T-helper 17 cell (primary cell): ENCODE measurements around the gene L1CAM. TPM values are rescaled to one million over a fixed set of nuclear protein-coding genes. Genes with fewer than 3 reads are reported as not detected.
A peak's percentile ranks its signal among the peaks of the same experiment; 100 is the strongest.

Source experiments
- ATAC-seq: fragments of 150-1000 bp; cut with Tn5 transposase; 2 replicates; pipeline ENCODE4 v1.10.0; 2021; ENCODE audit warnings: mild to moderate bottlenecking, moderate library complexity
- DNase-seq, 3 donors: peaks; one replicate each; pipeline versions ENCODE4 v3.0.0 to v3.0.0-alpha.2; 2020 to 2021
- H3K9me3 ChIP-seq: one replicate; pipeline ENCODE4 v1.7.0; 2013; ENCODE audit warnings: low read length, mild to moderate bottlenecking; ENCODE audit not compliant: control insufficient read depth, poor library complexity, severe bottlenecking
- H3K27ac Mint-ChIP-seq: one replicate; pipeline ENCODE4 v1.8.0; 2022; ENCODE audit warnings: mild to moderate bottlenecking, moderate library complexity, mixed read lengths
- H3K27me3 Mint-ChIP-seq: one replicate; pipeline ENCODE4 v1.8.0; 2022; ENCODE audit warnings: mixed read lengths
- H3K36me3 Mint-ChIP-seq: one replicate; pipeline ENCODE4 v1.8.0; 2022; ENCODE audit warnings: low read depth, mixed read lengths
- H3K4me1 Mint-ChIP-seq: one replicate; pipeline ENCODE4 v1.8.0; 2022; ENCODE audit warnings: mild to moderate bottlenecking, mixed read lengths
- H3K4me3 Mint-ChIP-seq: one replicate; pipeline ENCODE4 v1.8.0; 2022; ENCODE audit warnings: mild to moderate bottlenecking, moderate library complexity, mixed read lengths
- total RNA-seq, 4 donors: library from RNA in 2 of 4; stranded (reverse) in 2 of 4; gene quantifications; one replicate each; pipeline ENCODE4 v1.2.3 and lab custom pipeline; 2022 to 2026

The L1CAM gene
- total RNA-seq, 2 donors from 2014 or later: 2.3 to 3.9 TPM

- Mint-ChIP-seq H3K4me1 (peaks cover 25% of the 10 kb centered on the region), H3K36me3 (peaks cover 2% of the 10 kb centered on the region), H3K27ac (no peak overlapping the region), H3K27me3 (no peaks in the 10 kb centered on the region), H3K4me3 (no peak overlapping the region)
- no peaks in the 10 kb centered on the region for H3K9me3 ChIP-seq
- no peak for ATAC-seq
- DNase-seq: no peak
Observed at GRCh38 chrX:153814591-153815315, 71.2 kb downstream of the L1CAM start.

- no peak for ATAC-seq
- H3K36me3 Mint-ChIP-seq: peaks cover 2% of the 10 kb centered on the region
- no peaks in the 10 kb centered on the region for H3K27me3 Mint-ChIP-seq
- peak overlapping the region; percentile 57 for H3K27ac Mint-ChIP-seq
- DNase-seq: no peak
- peaks cover 20% of the 10 kb centered on the region for H3K4me1 Mint-ChIP-seq
- H3K4me3 Mint-ChIP-seq: no peak overlapping the region
- no peaks in the 10 kb centered on the region for H3K9me3 ChIP-seq
Observed at GRCh38 chrX:153813161-153813560, 72.8 kb downstream of the L1CAM start.

GRCh38 chrX:153812220-153812619, 73.8 kb downstream of the L1CAM start:
- no peak for ATAC-seq
- H3K9me3 ChIP-seq: no peaks in the 10 kb centered on the region
- no peak overlapping the region for H3K27ac Mint-ChIP-seq
- DNase-seq: no peak
- peaks cover 22% of the 10 kb centered on the region for H3K4me1 Mint-ChIP-seq
- no peak overlapping the region for H3K4me3 Mint-ChIP-seq
- H3K36me3 Mint-ChIP-seq: peaks cover 2% of the 10 kb centered on the region
- H3K27me3 Mint-ChIP-seq: no peaks in the 10 kb centered on the region

Other genes with a start within 250 kb of the L1CAM start
- gene DUSP9, start 239.0 kb downstream of the L1CAM start, total RNA-seq: not detected
- gene PNCK, start 212.4 kb downstream of the L1CAM start, total RNA-seq: under 1 TPM in 1 of 2 donors, not detected in 1; 0.72 TPM
- gene SLC6A8, start 198.2 kb downstream of the L1CAM start, total RNA-seq: 1 to 10 TPM; 3.4 to 4.4 TPM
- gene BCAP31, start 161.8 kb downstream of the L1CAM start, total RNA-seq: 100 to 1,000 TPM; 101 TPM
- 10 to 100 TPM; 14.7 to 17.7 TPM for gene ABCD1, start 161.3 kb downstream of the L1CAM start, total RNA-seq
- 1 to 10 TPM in 1 of 2 donors, under 1 TPM in 1; 0.25 to 2.9 TPM for gene PLXNB3, start 121.9 kb downstream of the L1CAM start, total RNA-seq
- gene SRPK3, start 105.1 kb downstream of the L1CAM start, total RNA-seq: not detected
- 10 to 100 TPM; 46.4 to 52.4 TPM for gene IDH3G, start 91.8 kb downstream of the L1CAM start, total RNA-seq
- 100 to 1,000 TPM; 204 to 212 TPM for gene SSR4, start 91.5 kb downstream of the L1CAM start, total RNA-seq
- gene PDZD4, start 55.6 kb downstream of the L1CAM start, total RNA-seq: 10 to 100 TPM; 31.1 to 45.6 TPM
- not detected for gene AVPR2, start 18.5 kb upstream of the L1CAM start, total RNA-seq
- gene ARHGAP4, start 40.1 kb upstream of the L1CAM start, total RNA-seq: 100 to 1,000 TPM; 374 to 404 TPM
- 10 to 100 TPM; 42.8 to 48.5 TPM for gene NAA10, start 48.9 kb upstream of the L1CAM start, total RNA-seq
- 10 to 100 TPM in 1 of 2 donors, 1 to 10 TPM in 1; 8.8 to 11.5 TPM for gene RENBP, start 58.5 kb upstream of the L1CAM start, total RNA-seq
- 10 to 100 TPM; 65.7 to 65.8 TPM for gene HCFC1, start 85.6 kb upstream of the L1CAM start, total RNA-seq
- gene TMEM187, start 86.6 kb upstream of the L1CAM start, total RNA-seq: 1 to 10 TPM; 2.4 to 3.0 TPM
- gene IRAK1, start 133.7 kb upstream of the L1CAM start, total RNA-seq: 10 to 100 TPM; 75.3 to 92.5 TPM
- gene MECP2, start 211.5 kb upstream of the L1CAM start, total RNA-seq: 100 to 1,000 TPM; 148 to 160 TPM